Measurements from ENCODE around the gene FLCN. TPM values are rescaled to one million over a fixed set of nuclear protein-coding genes. Genes with fewer than 3 reads are reported as not detected.
A peak's percentile ranks its signal among the peaks of the same experiment; 100 is the strongest.

The FLCN gene
- total and polyA plus RNA-seq, 7 donors = 38.7 to 106 (median 58.3) TPM

DNA sequence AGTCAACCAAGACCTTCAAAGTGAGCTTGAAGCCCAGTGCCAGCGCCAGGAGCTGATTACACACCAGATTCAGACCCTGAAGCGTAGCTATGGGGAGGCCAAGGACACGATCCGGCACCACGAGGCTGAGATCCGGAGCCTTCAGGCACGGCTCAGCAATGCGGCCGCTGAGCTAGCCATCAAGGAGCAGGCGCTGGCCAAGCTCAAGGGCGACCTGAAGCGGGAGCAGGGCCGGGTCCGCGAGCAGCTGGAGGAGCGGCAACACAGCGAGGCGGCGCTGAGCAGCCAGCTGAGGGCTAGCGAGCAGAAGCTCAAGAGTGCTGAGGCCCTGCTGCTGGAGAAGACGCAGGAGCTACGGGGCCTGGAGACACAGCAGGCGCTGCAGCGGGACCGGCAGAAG, 72.8 kb downstream of the FLCN start:
- TF ChIP-seq, protein P1, sequence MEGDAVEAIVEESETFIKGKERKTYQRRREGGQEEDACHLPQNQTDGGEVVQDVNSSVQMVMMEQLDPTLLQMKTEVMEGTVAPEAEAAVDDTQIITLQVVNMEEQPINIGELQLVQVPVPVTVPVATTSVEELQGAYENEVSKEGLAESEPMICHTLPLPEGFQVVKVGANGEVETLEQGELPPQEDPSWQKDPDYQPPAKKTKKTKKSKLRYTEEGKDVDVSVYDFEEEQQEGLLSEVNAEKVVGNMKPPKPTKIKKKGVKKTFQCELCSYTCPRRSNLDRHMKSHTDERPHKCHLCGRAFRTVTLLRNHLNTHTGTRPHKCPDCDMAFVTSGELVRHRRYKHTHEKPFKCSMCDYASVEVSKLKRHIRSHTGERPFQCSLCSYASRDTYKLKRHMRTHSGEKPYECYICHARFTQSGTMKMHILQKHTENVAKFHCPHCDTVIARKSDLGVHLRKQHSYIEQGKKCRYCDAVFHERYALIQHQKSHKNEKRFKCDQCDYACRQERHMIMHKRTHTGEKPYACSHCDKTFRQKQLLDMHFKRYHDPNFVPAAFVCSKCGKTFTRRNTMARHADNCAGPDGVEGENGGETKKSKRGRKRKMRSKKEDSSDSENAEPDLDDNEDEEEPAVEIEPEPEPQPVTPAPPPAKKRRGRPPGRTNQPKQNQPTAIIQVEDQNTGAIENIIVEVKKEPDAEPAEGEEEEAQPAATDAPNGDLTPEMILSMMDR (IDR thresholded peaks at IDR 0.05) = no peak
- Histone ChIP-seq H3K27ac (no peak overlapping the region), H3K4me3 (no peak overlapping the region), H3K4me1 (no peaks in the 10 kb centered on the region), H3K9me3 (no peaks in the 10 kb centered on the region), H3K27me3 (ENCODE audit: insufficient read depth in 3 of 3, low read length in 2 of 3) (no peaks in the 10 kb centered on the region), H3K36me3 (ENCODE audit: insufficient read depth in 1 of 2, low read depth in 1 of 2) (peaks cover 10 to 100% of the 10 kb centered on the region in 2 donors)
- ATAC-seq (no peak), DNase-seq (peak in 1 of 2 donors; percentile 29)
- WGBS, 3 donors = 84 to 89% (median 85%) methylated on average over 25 of the region's 25 CpGs
- intact Hi-C loops (cut with DNase I) = loop anchor here in 1 of 2 donors (5.0 to 10.0 kb wide), 2 partner anchors 59 to 817 kb away; no protein-coding TSS in a partner anchor

Other genes starting within 250 kb of the FLCN start
- gene MPRIP, start 194.7 kb downstream of the FLCN start, total RNA-seq = 100 to 1,000 TPM; 228 to 322 (median 258) TPM
- gene MPRIP, start 194.7 kb downstream of the FLCN start, polyA plus RNA-seq = 100 to 1,000 TPM; 142 to 270 (median 184) TPM
- 1 to 10 TPM in 3 of 4 donors, under 1 TPM in 1; 0.84 to 5.4 (median 2.7) TPM for gene PLD6, start 30.8 kb downstream of the FLCN start, total RNA-seq
- 1 to 10 TPM; 1.3 to 2.5 (median 2.5) TPM for gene PLD6, start 30.8 kb downstream of the FLCN start, polyA plus RNA-seq
- gene COPS3, start 44.1 kb upstream of the FLCN start, total RNA-seq = 100 to 1,000 TPM in 3 of 4 donors, 10 to 100 TPM in 1; 99.8 to 154 (median 131) TPM
- 100 to 1,000 TPM; 111 to 164 (median 140) TPM for gene COPS3, start 44.1 kb upstream of the FLCN start, polyA plus RNA-seq
- gene NT5M, start 66.2 kb upstream of the FLCN start, total RNA-seq = 10 to 100 TPM in 1 of 4 donors, 1 to 10 TPM in 3; 6.0 to 11.0 (median 7.5) TPM
- 10 to 100 TPM in 2 of 3 donors, 1 to 10 TPM in 1; 6.2 to 11.5 (median 10.3) TPM for gene NT5M, start 66.2 kb upstream of the FLCN start, polyA plus RNA-seq
- gene MED9, start 239.8 kb upstream of the FLCN start, total RNA-seq = 10 to 100 TPM; 12.4 to 29.6 (median 20.3) TPM
- gene MED9, start 239.8 kb upstream of the FLCN start, polyA plus RNA-seq = 10 to 100 TPM; 16.6 to 19.0 (median 18.3) TPM

All from psoas muscle (tissue), 8 donors.